HuH-7.5 (cell line): ENCODE data around the gene RELA.

Source experiments
- DNase-seq: peaks from one replicate; pipeline ENCODE4 v3.0.0; 2011; ENCODE audit warnings: low spot score

Gene RELA

DNA sequence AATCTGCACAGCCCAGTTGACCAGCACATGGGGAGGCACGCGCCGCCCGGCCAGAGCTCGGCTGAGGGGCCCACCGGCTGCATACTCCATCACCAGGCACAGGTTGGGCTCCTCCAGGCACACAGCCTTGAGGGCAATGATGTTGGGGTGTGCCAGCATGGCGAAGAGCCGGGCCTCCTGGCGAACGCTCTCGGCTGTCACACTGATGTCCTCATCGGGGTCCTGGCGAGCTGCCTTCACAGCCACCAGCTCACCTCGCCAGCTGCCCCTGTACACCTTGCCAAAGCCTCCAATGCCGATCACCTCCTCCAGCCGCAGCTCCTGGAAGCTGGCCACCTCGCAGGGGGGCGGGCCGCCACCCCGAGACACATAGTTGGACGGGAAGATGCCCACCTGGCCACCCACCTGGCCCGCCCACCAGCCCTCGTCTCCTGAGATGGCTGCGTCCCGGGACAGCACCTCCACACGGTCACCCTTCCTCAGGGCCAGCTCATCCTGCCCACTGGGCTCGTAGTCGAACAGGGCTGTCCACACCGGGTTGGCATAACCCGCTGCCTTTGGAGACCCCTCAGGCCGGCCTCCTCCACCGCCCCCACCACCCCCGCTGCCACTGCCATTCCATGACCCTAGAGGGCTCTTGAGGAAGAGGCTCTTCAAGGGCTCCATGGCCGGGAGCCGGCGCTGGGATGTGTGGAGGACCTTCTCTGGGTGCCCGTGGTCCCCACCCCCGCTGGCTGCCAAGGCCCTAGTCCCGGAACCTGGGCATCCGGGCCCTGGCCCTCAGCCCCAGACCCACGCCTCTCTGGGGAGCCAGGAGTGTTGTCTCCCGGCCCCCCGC lies 49.4 kb downstream of the RELA start:
- DNase-seq: no peak

DNA sequence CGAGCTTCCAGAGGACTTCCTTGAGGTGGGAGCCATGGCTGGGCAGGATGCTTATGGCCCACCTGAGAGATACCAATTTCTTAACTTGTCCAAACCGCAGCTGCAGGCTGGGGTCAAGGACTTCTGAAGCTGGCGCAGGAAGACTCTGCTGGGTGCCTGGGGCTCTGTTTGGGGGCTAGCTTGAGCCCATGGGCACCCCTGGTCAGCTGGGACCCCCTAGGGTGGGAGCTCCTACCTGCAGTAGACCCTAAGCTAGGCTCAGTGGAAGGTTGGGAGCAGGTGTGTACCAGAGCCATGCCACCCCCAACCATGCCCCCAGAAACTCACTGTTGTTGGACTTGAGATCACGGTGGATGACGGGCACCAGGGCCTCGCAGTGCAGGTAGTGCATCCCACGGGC lies 50.0 kb downstream of the RELA start:
- DNase-seq: no peak

DNA sequence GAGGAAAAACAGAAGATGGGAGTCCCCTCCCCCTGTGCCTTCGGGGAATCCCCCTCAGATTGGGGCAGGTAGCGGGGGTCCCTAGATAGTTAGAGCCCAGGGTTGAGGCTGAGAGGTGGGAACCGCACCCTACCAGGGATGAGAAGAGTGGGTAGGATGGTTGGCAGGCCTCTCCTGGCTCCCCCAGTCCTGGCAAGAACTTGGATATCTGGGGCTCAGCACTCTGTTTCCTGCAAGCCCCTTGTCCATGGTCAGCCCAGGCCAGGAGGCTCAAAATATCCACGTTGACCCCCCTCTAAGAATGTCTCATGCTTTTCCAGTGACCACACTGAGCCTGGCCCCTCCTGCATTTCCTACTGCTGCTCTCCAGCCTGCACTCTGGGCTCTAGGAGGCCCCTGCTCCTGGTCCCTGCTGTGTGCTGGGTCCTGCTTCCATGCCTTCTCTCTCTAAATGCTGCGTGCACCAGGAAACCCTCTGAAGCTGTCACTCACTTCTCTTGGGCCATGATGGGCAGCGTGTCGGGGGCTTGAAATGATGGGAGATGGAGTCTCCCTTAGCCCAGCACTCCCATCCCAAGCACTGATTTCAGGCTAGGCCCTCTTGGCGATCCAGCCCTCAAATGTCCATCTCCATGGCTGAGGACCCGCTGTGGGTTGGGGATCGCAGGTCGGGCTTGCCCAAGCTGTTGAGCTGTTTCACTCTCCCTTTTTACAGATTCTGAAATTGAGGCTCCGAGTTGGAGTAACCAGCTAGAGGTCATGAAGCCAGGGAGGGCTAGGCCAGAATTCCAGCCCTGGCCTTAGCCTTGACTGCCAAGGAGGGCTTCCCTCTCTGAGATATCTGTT lies 50.7 kb downstream of the RELA start:
- no peak for DNase-seq

DNA sequence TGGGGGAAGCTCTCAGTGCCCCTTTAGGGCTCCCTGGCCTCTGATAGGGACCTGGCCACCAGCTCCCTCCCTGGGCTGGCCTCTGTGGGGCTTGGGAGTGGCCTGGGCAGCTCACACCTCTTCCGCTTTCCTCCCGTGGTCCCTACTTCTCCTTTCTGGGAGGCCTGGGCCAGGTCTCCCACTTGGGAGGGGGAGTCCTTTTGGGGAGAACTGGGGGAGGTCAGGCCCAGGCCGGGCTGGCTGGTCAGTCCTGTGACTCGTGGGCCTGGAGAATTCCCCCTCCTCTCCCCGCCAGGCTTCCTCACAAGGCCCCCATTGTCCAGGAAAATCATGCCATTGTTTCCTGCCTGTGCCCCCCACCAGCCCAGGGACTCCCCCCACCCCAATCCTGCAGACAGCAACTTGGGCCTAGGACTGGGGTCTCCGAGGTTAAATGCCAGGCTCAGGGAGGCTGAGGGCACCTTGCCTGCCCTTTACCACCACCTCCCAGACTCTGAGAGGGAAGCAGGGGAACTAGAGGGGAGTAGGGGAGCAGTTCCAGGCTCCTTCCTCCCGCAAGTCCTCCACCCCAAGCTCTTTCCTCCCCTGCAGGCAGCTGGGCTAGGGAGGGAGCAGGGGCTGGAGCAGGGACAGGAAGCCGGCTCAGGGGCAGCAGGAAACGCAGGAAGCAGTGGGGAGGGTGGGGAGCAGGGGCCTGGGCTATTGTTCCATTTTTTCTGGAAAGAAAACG lies 51.5 kb downstream of the RELA start:
- DNase-seq: no peak

DNA sequence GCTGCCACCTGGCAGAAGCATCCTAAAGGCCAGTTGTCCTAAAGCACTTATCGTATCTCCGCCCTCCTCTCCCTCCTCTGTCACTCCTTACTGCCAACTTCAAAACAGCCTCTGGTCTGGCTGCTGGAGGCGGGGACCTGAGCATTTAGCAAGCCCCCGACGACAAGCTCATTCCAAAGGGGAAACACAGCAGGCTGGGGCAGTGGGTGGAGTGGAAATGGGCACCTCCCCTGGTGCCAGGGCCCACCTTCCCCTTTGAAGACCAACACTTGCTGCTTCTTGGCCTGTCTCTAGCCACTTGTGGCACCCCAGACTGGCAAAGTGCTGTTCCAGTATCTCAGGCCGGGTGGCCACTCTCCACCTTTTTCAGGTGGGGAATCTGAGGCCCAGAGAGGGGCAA lies 52.3 kb downstream of the RELA start:
- DNase-seq: no peak

DNA sequence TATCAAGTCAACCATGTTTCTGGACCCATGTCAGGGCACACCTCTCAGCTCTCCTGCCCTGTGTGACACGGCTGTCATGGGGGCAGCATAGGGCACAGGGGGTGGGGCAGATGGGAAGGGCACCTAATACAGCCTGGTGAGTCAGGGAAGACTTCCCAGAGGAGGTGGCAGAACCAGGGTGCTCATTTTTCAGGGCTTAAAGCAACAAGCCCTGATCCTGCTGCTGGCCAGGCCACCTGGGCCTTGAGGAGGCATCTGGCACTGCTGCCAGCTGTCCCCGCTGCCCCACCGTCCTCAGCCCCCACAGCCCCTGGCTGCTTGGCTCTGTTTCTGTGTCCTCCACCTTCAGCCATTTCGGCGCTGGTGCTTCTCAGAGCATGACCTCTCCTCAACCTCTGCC lies 53.1 kb downstream of the RELA start:
- no peak for DNase-seq

DNA sequence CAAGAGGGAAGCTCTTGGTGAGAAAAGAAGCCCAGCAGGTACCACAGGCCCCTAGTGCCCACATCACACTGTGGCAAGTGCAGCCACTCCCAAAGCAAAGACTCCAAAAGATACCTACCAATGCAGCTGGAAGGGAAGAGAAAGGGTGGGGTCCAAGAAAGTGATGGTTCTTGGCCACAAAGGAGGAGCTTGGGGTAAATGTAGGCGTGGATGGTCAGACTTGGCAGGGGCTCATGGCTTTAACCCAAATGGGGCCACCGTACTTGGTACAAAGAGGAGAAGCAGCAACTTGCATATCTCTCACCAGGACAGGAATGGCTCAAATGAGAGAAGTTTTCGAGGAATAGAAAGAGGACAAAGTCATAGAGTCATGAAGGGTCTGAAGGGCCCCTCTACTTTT lies 53.5 kb downstream of the RELA start:
- no peak for DNase-seq

DNA sequence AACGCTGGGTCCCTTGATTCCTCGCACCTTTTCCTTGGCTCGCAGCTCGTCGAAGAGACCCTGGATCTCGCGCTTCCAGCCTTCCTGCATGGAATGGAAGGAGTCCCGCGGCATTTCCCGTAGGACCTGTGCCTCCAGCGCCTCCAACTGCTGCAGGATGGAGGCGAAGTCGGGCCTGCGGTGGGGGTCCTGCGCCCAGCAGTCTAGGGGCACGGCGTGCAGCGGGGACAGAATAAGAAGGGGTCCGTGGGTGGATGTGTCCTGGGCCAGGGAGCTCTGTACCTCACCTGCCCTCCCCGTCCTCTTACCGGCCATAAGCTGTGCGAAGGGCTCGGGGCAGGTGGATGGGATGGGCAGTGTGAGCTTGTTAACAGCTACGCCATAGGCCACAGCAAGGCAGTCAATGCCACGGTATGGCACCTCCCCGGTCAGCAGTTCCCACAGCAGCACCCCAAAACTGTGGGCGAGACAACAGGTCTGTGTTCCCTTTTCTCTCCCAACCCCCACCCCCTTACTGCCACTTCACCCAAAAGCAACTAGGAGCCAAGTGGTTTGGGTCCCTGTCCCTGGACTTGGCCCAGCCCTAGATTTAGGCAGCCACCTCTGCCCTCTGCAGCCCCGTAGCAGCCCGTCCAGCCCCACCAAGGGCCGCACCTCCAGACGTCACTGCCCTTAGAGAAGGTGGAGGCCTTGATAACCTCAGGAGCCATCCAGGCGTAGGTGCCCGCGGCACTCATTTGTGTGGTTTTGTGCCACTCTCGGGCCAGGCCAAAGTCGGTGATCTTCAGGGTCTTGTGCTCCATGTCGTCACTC lies 54.9 kb downstream of the RELA start:
- no peak for DNase-seq

DNA sequence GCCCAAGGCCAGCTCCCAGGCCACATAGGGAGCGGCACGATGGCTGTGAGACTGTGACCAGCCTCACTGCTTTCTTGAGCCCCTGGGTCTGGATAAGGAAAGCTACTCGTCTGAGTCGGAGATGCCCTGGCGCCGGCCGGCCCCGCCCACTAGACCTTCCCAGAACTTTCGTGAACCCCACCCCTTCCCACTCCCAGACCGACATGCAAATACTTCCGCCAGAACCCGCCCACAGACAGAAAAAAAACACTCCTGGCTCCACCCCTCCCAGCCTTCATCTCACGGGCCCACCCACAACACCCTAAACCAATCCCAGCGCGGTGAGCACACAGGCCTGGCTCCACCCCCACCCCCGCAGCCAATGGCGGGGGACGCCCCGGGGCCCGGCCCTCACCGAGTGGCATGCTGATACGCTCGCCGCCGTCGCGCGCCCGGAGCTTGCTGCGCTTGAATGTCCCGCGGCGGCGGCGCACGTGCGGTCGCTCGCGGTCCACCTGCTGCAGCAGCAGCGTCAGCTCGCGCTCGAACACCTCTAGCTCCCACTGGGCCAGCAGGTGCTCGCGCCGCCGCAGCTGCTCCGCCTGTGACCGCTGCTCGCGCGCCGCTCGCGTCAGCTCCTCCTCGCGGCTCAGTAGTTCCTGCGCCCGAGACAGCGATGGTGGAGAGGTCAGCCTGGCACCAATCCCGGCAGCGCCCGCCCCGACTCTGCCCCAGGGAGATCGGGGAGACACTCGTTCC lies 55.7 kb downstream of the RELA start:
- DNase-seq: no peak

DNA sequence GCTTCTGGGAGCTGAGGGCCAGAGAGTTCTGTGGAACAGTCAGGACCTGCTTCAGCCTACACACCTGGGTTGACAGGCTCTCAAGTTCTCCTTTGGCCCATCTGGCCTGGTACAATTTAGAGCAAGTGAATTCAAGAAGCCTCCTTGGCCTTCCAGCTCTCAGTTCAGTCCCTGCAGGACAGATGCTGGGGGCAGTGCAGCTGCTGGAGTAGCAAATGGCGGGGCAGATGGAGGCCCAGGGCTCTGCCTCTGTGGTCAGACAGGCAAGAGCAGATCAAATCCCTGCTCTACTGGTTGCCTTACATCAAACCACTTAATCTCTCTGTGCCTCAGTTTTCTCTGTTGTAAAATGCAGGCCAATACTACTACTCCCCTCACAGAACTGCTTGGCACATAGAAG lies 58.5 kb downstream of the RELA start:
- no peak for DNase-seq
